ENCODE results near the gene SERPINB1. TPM values are rescaled to one million over a fixed set of nuclear protein-coding genes. Genes with fewer than 3 reads are reported as not detected.
A peak's percentile ranks its signal among the peaks of the same experiment; 100 is the strongest.

SERPINB1 gene
- total and polyA plus RNA-seq, 9 of the 15 experiments (the other 6 are each of a cell fraction or from before 2014, with no cell fraction given) = 33.9 to 108 (median 63.8) TPM

GRCh38 chr6:2848851-2849250, 7.2 kb upstream of the SERPINB1 start:
- ATAC-seq (peak; percentile 81), DNase-seq (ENCODE audit: extremely low read depth in 1 of 4, low spot score in 3 of 4) (peak; percentile 37 to 79 (median 54)), FAIRE-seq (peak; percentile 75)
- no peaks in the 10 kb centered on the region for H3K79me2 ChIP-seq (ENCODE audit: control insufficient read depth, insufficient read depth, low read length)
- ChIA-PET POLR2A (interaction anchor here (0.7 to 1.4 kb wide), 4 partner anchors 9 to 87 kb away, joined by 3 to 5 read pairs (median 3); no protein-coding TSS in a partner anchor), CTCF (ENCODE audit: low intra/inter-chr PET ratio) (no interaction called here)
- peak overlapping the region; percentile 45 for H3K27ac ChIP-seq (ENCODE audit: extremely low read depth, low read depth, low read length)
- no TSS peak for BruUV-seq (replicated peaks)
- H3K36me3 ChIP-seq (ENCODE audit: control insufficient read depth, insufficient read depth, low read length) = no peaks in the 10 kb centered on the region
- H3K4me2 ChIP-seq (ENCODE audit: insufficient read depth, low read length) = peak overlapping the region; percentile 76
- in situ Hi-C loops (cut with MboI) (no loop called here), intact Hi-C loops (cut with micrococcal nuclease) (no loop called here)
- no peaks in the 10 kb centered on the region for H3K27me3 ChIP-seq (ENCODE audit: control insufficient read depth in 2 of 2, insufficient read depth in 2 of 2, low read length in 2 of 2)
- peak overlapping the region; percentile 21 to 41; a peak in 3 of 4 replicates for H3K9ac ChIP-seq (ENCODE audit: insufficient read depth in 1 of 2, low read depth in 2 of 2, low read length in 2 of 2)
- 32% methylated on average over 10 of the region's 10 CpGs for WGBS (ENCODE audit: insufficient coverage, low coverage, missing lambda C conversion rate)
- H3K9me1 ChIP-seq (ENCODE audit: control insufficient read depth, insufficient read depth, low read length) = no peaks in the 10 kb centered on the region
- H3K9me3 ChIP-seq (replicated peaks; ENCODE audit: control insufficient read depth, insufficient read depth, low read depth, low read length) = no peaks in the 10 kb centered on the region
- H4K20me1 ChIP-seq (replicated peaks; ENCODE audit: control insufficient read depth, insufficient read depth, low read length) = no peaks in the 10 kb centered on the region
- peak overlapping the region; percentile 95 for H2AFZ ChIP-seq (ENCODE audit: low read depth, low read length)
- no peak overlapping the region for H3K4me3 ChIP-seq
- H3K4me1 ChIP-seq (replicated peaks in 1 of 2; ENCODE audit: control insufficient read depth in 2 of 2, insufficient read depth in 2 of 2, low read length in 2 of 2) = peaks cover 11 to 35% of the 10 kb centered on the region in 2 experiments; a peak in 4 of 5 replicates
- TF ChIP-seq FOXK2 (conservative IDR thresholded peaks at IDR 0.05 in 1 of 2, IDR thresholded peaks at IDR 0.05 in 1 of 2; ENCODE audit: low read depth in 2 of 2) (peak in 1 of 2 experiments; percentile 40; a peak in 1 of 4 replicates), PCBP1 (IDR thresholded peaks at IDR 0.05; ENCODE audit: low read depth, low read length, poor library complexity, severe bottlenecking) (no peak), TBP (optimal IDR thresholded peaks at IDR 0.05; ENCODE audit: low read depth, low read length) (no peak), DACH1 (IDR thresholded peaks at IDR 0.05; ENCODE audit: partially characterized antibody) (no peak), NFIC (IDR thresholded peaks at IDR 0.05) (no peak), ZNF609 (CRISPR knock-in tag; IDR thresholded peaks at IDR 0.05; ENCODE audit: borderline replicate concordance) (no peak), CREM (IDR thresholded peaks at IDR 0.05; ENCODE audit: low read depth) (peak; percentile 39; the same call in 1 of the 2 replicates), GTF2B (IDR thresholded peaks at IDR 0.05; ENCODE audit: extremely low read depth, insufficient read length) (no peak), LEF1 (IDR thresholded peaks at IDR 0.05) (no peak), ZNF212 (CRISPR knock-in tag; IDR thresholded peaks at IDR 0.05) (no peak), E2F6 (IDR thresholded peaks at IDR 0.05; ENCODE audit: borderline replicate concordance in 1 of 2, extremely low read depth in 1 of 2, insufficient read depth in 1 of 2, insufficient read length in 1 of 2, low read depth in 1 of 2, low read length in 1 of 2, poor library complexity in 1 of 2, severe bottlenecking in 1 of 2) (peak in 1 of 2 experiments; percentile 35), NFRKB (IDR thresholded peaks at IDR 0.05; ENCODE audit: low read depth) (no peak; the same call in 1 of the 2 replicates), ARID3B (CRISPR knock-in tag; IDR thresholded peaks at IDR 0.05; ENCODE audit: borderline replicate concordance) (no peak), LCOR (CRISPR knock-in tag; IDR thresholded peaks at IDR 0.05) (no peak), KAT8 (IDR thresholded peaks at IDR 0.05; ENCODE audit: low read depth) (no peak)
